Endodermal cell (in vitro differentiated cells): ENCODE measurements around the gene B4GALT5. TPM values are rescaled to one million over a fixed set of nuclear protein-coding genes. Genes with fewer than 3 reads are reported as not detected.

Source experiments
- DNase-seq: peaks from one replicate; pipeline ENCODE4 v3.0.0-alpha.2; 2017
- H3K27ac ChIP-seq: 2 replicates; pipeline ENCODE4 v1.5.1; 2013; ENCODE audit warnings: mild to moderate bottlenecking, low read depth, low read length, moderate library complexity
- H3K27me3 ChIP-seq: 2 replicates; pipeline ENCODE4 v1.6.1; 2013; ENCODE audit warnings: mild to moderate bottlenecking, low read length, moderate library complexity; ENCODE audit not compliant: insufficient read depth, control insufficient read depth, poor library complexity, severe bottlenecking
- H3K36me3 ChIP-seq: 2 replicates; pipeline ENCODE4 v1.7.0; 2013; ENCODE audit warnings: mild to moderate bottlenecking, low read length, moderate library complexity; ENCODE audit not compliant: control insufficient read depth, insufficient read depth
- H3K4me1 ChIP-seq: one replicate; pipeline ENCODE4 v1.7.0; 2013; ENCODE audit warnings: low read length; ENCODE audit not compliant: control insufficient read depth, insufficient read depth
- H3K4me3 ChIP-seq: 2 replicates; pipeline ENCODE4 v1.5.1; 2013; ENCODE audit warnings: mild to moderate bottlenecking, low read length, moderate library complexity
- H3K9ac ChIP-seq: 2 replicates; pipeline ENCODE4 v1.6.1; 2013; ENCODE audit warnings: mild to moderate bottlenecking, low read length, moderate library complexity; ENCODE audit not compliant: poor library complexity, severe bottlenecking; ENCODE audit errors: extremely low read depth
- H3K9me3 ChIP-seq: 2 replicates; pipeline ENCODE4 v1.6.1; 2013; ENCODE audit warnings: mild to moderate bottlenecking, low read length, moderate library complexity; ENCODE audit not compliant: control insufficient read depth
- H3K27ac Mint-ChIP-seq: 2 replicates; pipeline ENCODE4 v1.8.0; 2020; ENCODE audit warnings: mixed read lengths
- H3K27me3 Mint-ChIP-seq: 2 replicates; pipeline ENCODE4 v1.8.0; 2021; ENCODE audit warnings: mild to moderate bottlenecking, mixed read lengths; ENCODE audit not compliant: insufficient read depth
- H3K36me3 Mint-ChIP-seq: 2 replicates; pipeline ENCODE4 v1.8.0; 2020; ENCODE audit warnings: low read depth, mixed read lengths
- H3K4me1 Mint-ChIP-seq: 2 replicates; pipeline ENCODE4 v1.8.0; 2020; ENCODE audit warnings: mixed read lengths
- H3K4me3 Mint-ChIP-seq: 2 replicates; pipeline ENCODE4 v1.8.0; 2020; ENCODE audit warnings: mild to moderate bottlenecking, moderate library complexity, mixed read lengths
- H3K9me3 Mint-ChIP-seq: 2 replicates; pipeline ENCODE4 v1.8.0; 2020; ENCODE audit warnings: mild to moderate bottlenecking, mixed read lengths
- WGBS, 2 experiments: methylation state at CpG; one replicate each; pipeline versions ENCODE4 v1.1.5 to v1.1.7; 2013; ENCODE audit warnings: missing lambda C conversion rate in 2 of 2, mixed read lengths in 1 of 2; ENCODE audit not compliant: insufficient coverage in 1 of 2, insufficient read length in 1 of 2; 5-methylcytosine and 5-hydroxymethylcytosine counted together
- total RNA-seq, 2 donors: library from RNA; stranded (reverse); fragmentation: NEBNext Ultra II Directional in 1 of 2; extraction: Animal tissue kit (Norgen Biotek cat#: 25700) in 1 of 2; gene quantifications; 2 replicates in 1 of 2; 3 replicates in 1 of 2; pipeline ENCODE4 v1.2.1, GENCODE V29; 2021
- TF ChIP-seq, protein P1 (sequence below): fragments of 200-600 bp; sonication (generic); conservative IDR thresholded peaks from 2 replicates; pipeline ENCODE4 v1.5.0; 2021; ENCODE audit warnings: antibody characterized with exemption, mild to moderate bottlenecking

B4GALT5 gene
- total RNA-seq, 2 donors from 2014 or later, result 57.0 to 58.8 TPM

DNA sequence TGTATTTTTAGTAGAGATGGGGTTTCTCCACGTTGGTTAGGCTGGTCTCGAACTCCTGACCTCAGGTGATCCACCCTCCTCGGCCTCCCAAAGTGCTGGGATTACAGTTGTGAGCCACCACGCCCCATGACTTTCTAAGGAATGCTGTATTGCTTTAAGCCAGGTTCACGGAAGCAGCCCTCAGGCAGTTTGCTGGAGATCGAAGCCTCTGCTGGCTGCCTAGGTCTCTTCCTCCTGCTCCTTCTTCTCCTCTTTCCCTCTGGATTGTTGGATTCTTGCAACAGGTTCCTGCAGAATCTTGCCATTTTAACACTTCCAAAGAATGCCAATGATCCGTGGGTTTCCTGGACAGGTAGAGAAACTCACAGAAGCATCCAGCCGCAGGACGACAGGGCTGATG is 29.3 kb upstream of the B4GALT5 start:
- Mint-ChIP-seq H3K36me3 (no peaks in the 10 kb centered on the region), H3K4me1 (peaks cover 20% of the 10 kb centered on the region), H3K9me3 (no peaks in the 10 kb centered on the region), H3K4me3 (no peak overlapping the region), H3K27ac (no peak overlapping the region), H3K27me3 (no peaks in the 10 kb centered on the region)
- H3K4me3 ChIP-seq, result no peak overlapping the region
- no peak overlapping the region for H3K27ac ChIP-seq
- no peak for DNase-seq
- H3K4me1 ChIP-seq, result peaks cover 2% of the 10 kb centered on the region
- no peaks in the 10 kb centered on the region for H3K36me3 ChIP-seq
- H3K27me3 ChIP-seq, result no peaks in the 10 kb centered on the region
- WGBS, 2 experiments, result 86 to 88% methylated on average over 8 to 9 of the region's 9 CpGs
- TF ChIP-seq, protein P1, sequence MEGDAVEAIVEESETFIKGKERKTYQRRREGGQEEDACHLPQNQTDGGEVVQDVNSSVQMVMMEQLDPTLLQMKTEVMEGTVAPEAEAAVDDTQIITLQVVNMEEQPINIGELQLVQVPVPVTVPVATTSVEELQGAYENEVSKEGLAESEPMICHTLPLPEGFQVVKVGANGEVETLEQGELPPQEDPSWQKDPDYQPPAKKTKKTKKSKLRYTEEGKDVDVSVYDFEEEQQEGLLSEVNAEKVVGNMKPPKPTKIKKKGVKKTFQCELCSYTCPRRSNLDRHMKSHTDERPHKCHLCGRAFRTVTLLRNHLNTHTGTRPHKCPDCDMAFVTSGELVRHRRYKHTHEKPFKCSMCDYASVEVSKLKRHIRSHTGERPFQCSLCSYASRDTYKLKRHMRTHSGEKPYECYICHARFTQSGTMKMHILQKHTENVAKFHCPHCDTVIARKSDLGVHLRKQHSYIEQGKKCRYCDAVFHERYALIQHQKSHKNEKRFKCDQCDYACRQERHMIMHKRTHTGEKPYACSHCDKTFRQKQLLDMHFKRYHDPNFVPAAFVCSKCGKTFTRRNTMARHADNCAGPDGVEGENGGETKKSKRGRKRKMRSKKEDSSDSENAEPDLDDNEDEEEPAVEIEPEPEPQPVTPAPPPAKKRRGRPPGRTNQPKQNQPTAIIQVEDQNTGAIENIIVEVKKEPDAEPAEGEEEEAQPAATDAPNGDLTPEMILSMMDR, result no peak
- H3K9me3 ChIP-seq, result no peaks in the 10 kb centered on the region
- H3K9ac ChIP-seq, result no peak overlapping the region

DNA sequence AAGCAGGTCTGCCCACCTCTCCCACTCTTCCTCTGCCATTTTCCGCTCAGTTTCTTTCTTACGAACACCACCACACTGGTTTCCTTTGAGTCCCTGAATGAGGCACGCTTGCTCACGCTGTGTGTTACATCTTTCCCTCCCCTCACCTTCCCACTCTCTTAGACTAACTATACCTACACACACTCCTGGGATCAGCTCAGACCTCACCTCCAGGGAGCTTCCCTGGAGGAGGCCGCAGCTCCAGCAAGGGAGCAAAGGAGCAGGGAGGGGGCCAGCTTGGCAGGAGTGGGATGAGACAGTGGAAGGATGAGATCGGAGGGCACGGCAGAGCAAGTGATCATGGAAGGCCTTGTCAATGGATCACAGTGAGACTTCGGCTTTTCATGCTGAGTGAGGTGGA is 28.3 kb upstream of the B4GALT5 start:
- Histone ChIP-seq H3K9ac (no peak overlapping the region), H3K27me3 (no peaks in the 10 kb centered on the region), H3K27ac (no peak overlapping the region), H3K36me3 (no peaks in the 10 kb centered on the region), H3K4me3 (no peak overlapping the region), H3K9me3 (no peaks in the 10 kb centered on the region), H3K4me1 (no peaks in the 10 kb centered on the region)
- TF ChIP-seq, protein P1, result no peak
- 71 to 81% methylated on average over 6 to 8 of the region's 8 CpGs for WGBS, 2 experiments
- peaks cover 12% of the 10 kb centered on the region for H3K4me1 Mint-ChIP-seq
- H3K27me3 Mint-ChIP-seq, result no peaks in the 10 kb centered on the region
- no peak overlapping the region for H3K27ac Mint-ChIP-seq
- no peaks in the 10 kb centered on the region for H3K36me3 Mint-ChIP-seq
- DNase-seq, result no peak
- no peaks in the 10 kb centered on the region for H3K9me3 Mint-ChIP-seq
- no peak overlapping the region for H3K4me3 Mint-ChIP-seq

DNA sequence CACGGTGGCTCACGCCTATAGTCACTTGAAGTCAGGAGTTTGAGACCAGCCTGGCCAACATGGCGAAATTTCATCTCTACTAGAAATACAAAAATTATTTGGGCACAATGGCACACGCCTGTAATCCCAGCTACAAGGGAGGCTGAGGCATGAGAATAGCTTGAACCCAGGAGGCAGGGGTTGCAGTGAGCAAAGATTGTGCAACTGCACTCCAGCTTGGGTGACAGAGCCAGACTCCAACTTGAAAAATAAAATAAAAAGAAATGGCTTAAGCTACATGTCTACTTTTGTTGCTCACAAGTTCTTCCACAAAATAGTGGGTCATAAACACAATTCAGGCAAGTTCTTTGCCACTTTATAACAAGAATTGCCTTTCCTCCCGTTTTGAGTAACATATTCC is 27.1 kb upstream of the B4GALT5 start:
- no peaks in the 10 kb centered on the region for H3K36me3 ChIP-seq
- no peak for DNase-seq
- TF ChIP-seq, protein P1, result no peak
- H3K9me3 ChIP-seq, result no peaks in the 10 kb centered on the region
- Mint-ChIP-seq H3K36me3 (no peaks in the 10 kb centered on the region), H3K27ac (no peak overlapping the region), H3K9me3 (no peaks in the 10 kb centered on the region), H3K4me1 (peaks cover 12% of the 10 kb centered on the region), H3K4me3 (no peak overlapping the region), H3K27me3 (no peaks in the 10 kb centered on the region)
- no peak overlapping the region for H3K4me3 ChIP-seq
- no peaks in the 10 kb centered on the region for H3K4me1 ChIP-seq
- WGBS, 2 experiments, result 94 to 96% methylated on average over 2 to 5 of the region's 5 CpGs
- no peaks in the 10 kb centered on the region for H3K27me3 ChIP-seq
- no peak overlapping the region for H3K27ac ChIP-seq
- no peak overlapping the region for H3K9ac ChIP-seq
